ENCODE measurements around the gene PSMA3. TPM values are rescaled to one million over a fixed set of nuclear protein-coding genes. Genes with fewer than 3 reads are reported as not detected.

Gene PSMA3
- total RNA-seq, 1 donor: 159 TPM

GRCh38 chr14:58297762-58298476 is 53.3 kb downstream of the PSMA3 start:
- TF ChIP-seq CTCF (IDR thresholded peaks at IDR 0.05; ENCODE audit: insufficient read depth, low read depth, low read length): no peak
- peak overlapping the region; percentile 99 for H3K4me3 ChIP-seq (ENCODE audit: low read depth, low read length)
- DNase-seq (ENCODE audit: low read depth): peak; percentile 100

GRCh38 chr14:58298477-58299400 is 54.1 kb downstream of the PSMA3 start, which contains the start of gene ARID4A:
Gene ARID4A, plus strand, starts transcription at chr14:58298555. Its CDS starts 1,300 bp downstream, at chr14:58299855.
- H3K4me3 ChIP-seq (ENCODE audit: low read depth, low read length): peak within 1 kb of the TSS; percentile 99
- no peak for DNase-seq (ENCODE audit: low read depth)
- TF ChIP-seq CTCF (IDR thresholded peaks at IDR 0.05; ENCODE audit: insufficient read depth, low read depth, low read length): no peak

- TF ChIP-seq CTCF (IDR thresholded peaks at IDR 0.05; ENCODE audit: insufficient read depth, low read depth, low read length): no peak
- DNase-seq (ENCODE audit: low read depth): peak; percentile 13
- peak overlapping the region; percentile 99 for H3K4me3 ChIP-seq (ENCODE audit: low read depth, low read length)
These were observed 55.0 kb downstream of the PSMA3 start for GRCh38 chr14:58299401-58300330.

GRCh38 chr14:58301416-58301815 is 56.8 kb downstream of the PSMA3 start:
- no peak overlapping the region for H3K4me3 ChIP-seq (ENCODE audit: low read depth, low read length)
- TF ChIP-seq CTCF (IDR thresholded peaks at IDR 0.05; ENCODE audit: insufficient read depth, low read depth, low read length): no peak
- DNase-seq (ENCODE audit: low read depth): no peak

GRCh38 chr14:58305730-58306129 is 61.1 kb downstream of the PSMA3 start:
- H3K4me3 ChIP-seq (ENCODE audit: low read depth, low read length): no peak overlapping the region
- no peak for DNase-seq (ENCODE audit: low read depth)
- no peak for TF ChIP-seq CTCF (IDR thresholded peaks at IDR 0.05; ENCODE audit: insufficient read depth, low read depth, low read length)
